Osteocyte (in vitro differentiated cells): Measurements from ENCODE around the gene DIABLO. TPM values are rescaled to one million over a fixed set of nuclear protein-coding genes. Genes with fewer than 3 reads are reported as not detected.

Source experiments
- DNase-seq: peaks from one replicate; pipeline ENCODE4 v3.0.0; 2021; ENCODE audit warnings: mixed read lengths; ENCODE audit not compliant: unreplicated experiment; ENCODE audit errors: extremely low spot score
- H3K27ac Mint-ChIP-seq: one replicate; pipeline ENCODE4 v1.8.0; 2021; ENCODE audit warnings: mild to moderate bottlenecking, mixed read lengths; ENCODE audit not compliant: unreplicated experiment
- H3K27me3 Mint-ChIP-seq: one replicate; pipeline ENCODE4 v1.8.0; 2021; ENCODE audit warnings: mixed read lengths; ENCODE audit not compliant: unreplicated experiment
- H3K36me3 Mint-ChIP-seq: one replicate; pipeline ENCODE4 v1.8.0; 2021; ENCODE audit warnings: mixed read lengths; ENCODE audit not compliant: unreplicated experiment
- H3K4me1 Mint-ChIP-seq: one replicate; pipeline ENCODE4 v1.8.0; 2021; ENCODE audit warnings: mixed read lengths; ENCODE audit not compliant: unreplicated experiment
- H3K4me3 Mint-ChIP-seq: one replicate; pipeline ENCODE4 v1.8.0; 2021; ENCODE audit warnings: mild to moderate bottlenecking, moderate library complexity, mixed read lengths; ENCODE audit not compliant: unreplicated experiment
- H3K9me3 Mint-ChIP-seq: one replicate; pipeline ENCODE4 v1.8.0; 2021; ENCODE audit warnings: mixed read lengths; ENCODE audit not compliant: unreplicated experiment
- CTCF ChIP-seq: fragments of 200-600 bp; sonication (generic); IDR thresholded peaks from 2 replicates; pipeline ENCODE4 v1.5.0; 2021; ENCODE audit warnings: antibody characterized with exemption, mild to moderate bottlenecking, moderate library complexity
- total RNA-seq: library from RNA; stranded (reverse); gene quantifications from 2 replicates; pipeline ENCODE4 v1.2.1, GENCODE V29; 2021

Gene DIABLO
- total RNA-seq, 1 donor from 2014 or later = 51.5 TPM

GRCh38 chr12:122194804-122195203, 31.0 kb downstream of the DIABLO start:
- TF ChIP-seq CTCF = no peak
- no peak overlapping the region for H3K4me3 Mint-ChIP-seq
- H3K27ac Mint-ChIP-seq = no peak overlapping the region
- no peak for DNase-seq
- H3K9me3 Mint-ChIP-seq = peaks cover 5% of the 10 kb centered on the region
- H3K4me1 Mint-ChIP-seq = peaks cover 3% of the 10 kb centered on the region
- H3K27me3 Mint-ChIP-seq = peaks cover 12% of the 10 kb centered on the region
- H3K36me3 Mint-ChIP-seq = no peaks in the 10 kb centered on the region

GRCh38 chr12:122192441-122192840, 33.4 kb downstream of the DIABLO start:
- H3K4me3 Mint-ChIP-seq = no peak overlapping the region
- peaks cover 5% of the 10 kb centered on the region for H3K9me3 Mint-ChIP-seq
- no peaks in the 10 kb centered on the region for H3K4me1 Mint-ChIP-seq
- DNase-seq = no peak
- H3K27ac Mint-ChIP-seq = no peak overlapping the region
- TF ChIP-seq CTCF = no peak
- H3K36me3 Mint-ChIP-seq = no peaks in the 10 kb centered on the region
- peaks cover 12% of the 10 kb centered on the region for H3K27me3 Mint-ChIP-seq

GRCh38 chr12:122190842-122191668, 34.8 kb downstream of the DIABLO start:
- Mint-ChIP-seq H3K4me1 (no peaks in the 10 kb centered on the region), H3K9me3 (peaks cover 5% of the 10 kb centered on the region), H3K27me3 (peaks cover 12% of the 10 kb centered on the region), H3K27ac (no peak overlapping the region), H3K4me3 (no peak overlapping the region), H3K36me3 (no peaks in the 10 kb centered on the region)
- TF ChIP-seq CTCF = peak; percentile 74
- no peak for DNase-seq

- Mint-ChIP-seq H3K4me1 (no peaks in the 10 kb centered on the region), H3K4me3 (no peak overlapping the region), H3K9me3 (no peaks in the 10 kb centered on the region), H3K27me3 (peaks cover 8% of the 10 kb centered on the region), H3K27ac (no peak overlapping the region), H3K36me3 (no peaks in the 10 kb centered on the region)
- no peak for TF ChIP-seq CTCF
- no peak for DNase-seq
Measured at GRCh38 chr12:122189626-122190475, 36.0 kb downstream of the DIABLO start.

GRCh38 chr12:122187466-122187865, 38.4 kb downstream of the DIABLO start:
- H3K9me3 Mint-ChIP-seq = no peaks in the 10 kb centered on the region
- DNase-seq = no peak
- no peaks in the 10 kb centered on the region for H3K36me3 Mint-ChIP-seq
- TF ChIP-seq CTCF = no peak
- H3K4me3 Mint-ChIP-seq = no peak overlapping the region
- peaks cover 4% of the 10 kb centered on the region for H3K4me1 Mint-ChIP-seq
- no peak overlapping the region for H3K27ac Mint-ChIP-seq
- H3K27me3 Mint-ChIP-seq = peaks cover 3% of the 10 kb centered on the region
